GM19023 (cell line): ENCODE data around the gene GOLGA5.
"Not testable (repeated sequence)": the region's sequence is repeated elsewhere in the genome, so short reads cannot be mapped to it uniquely, and the experiment has no call there.

Experiments used
- ATAC-seq: cut with Tn5 transposase; IDR thresholded peaks from one replicate; pipeline ENCODE4 v1.9.1; 2021; ENCODE audit warnings: mild to moderate bottlenecking, moderate library complexity; ENCODE audit not compliant: unreplicated experiment

GOLGA5 gene

DNA sequence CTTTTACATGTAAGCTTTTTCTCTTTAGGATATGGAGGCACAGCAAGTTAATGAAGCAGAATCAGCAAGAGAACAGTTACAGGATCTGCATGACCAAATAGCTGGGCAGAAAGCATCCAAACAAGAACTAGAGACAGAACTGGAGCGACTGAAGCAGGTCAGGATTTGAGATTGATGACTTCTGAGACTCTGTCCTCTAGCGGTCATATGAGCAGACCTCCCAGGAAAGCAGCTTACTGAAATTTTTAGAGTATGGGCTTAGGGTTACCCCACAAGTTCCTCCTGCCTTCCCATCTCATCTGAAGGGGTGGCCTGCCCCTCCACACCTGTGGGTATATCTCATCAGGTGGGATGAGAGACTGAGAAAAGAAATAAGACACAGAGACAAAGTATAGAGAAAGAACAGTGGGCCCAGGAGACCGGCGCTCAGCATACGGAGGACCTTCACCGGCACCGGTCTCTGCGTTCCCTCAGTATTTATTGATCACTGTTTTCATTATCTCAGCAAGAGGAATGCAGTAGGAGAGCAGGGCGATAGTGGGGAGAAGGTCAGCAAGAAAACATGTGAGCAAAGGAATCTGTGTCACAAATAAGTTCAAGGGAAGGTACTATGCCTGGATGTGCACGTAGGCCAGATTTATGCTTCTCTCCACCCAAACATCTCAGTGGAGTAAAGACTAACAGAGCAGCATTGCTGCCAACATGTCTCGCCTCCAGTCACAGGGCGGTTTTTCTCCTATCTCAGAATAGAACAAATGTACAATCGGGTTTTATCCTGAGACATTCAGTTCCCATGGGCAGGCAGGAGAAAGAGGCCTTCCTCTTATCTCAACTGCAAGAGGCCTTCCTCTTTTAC is 25.8 kb downstream of the GOLGA5 start:
- ATAC-seq: not testable (repeated sequence)

DNA sequence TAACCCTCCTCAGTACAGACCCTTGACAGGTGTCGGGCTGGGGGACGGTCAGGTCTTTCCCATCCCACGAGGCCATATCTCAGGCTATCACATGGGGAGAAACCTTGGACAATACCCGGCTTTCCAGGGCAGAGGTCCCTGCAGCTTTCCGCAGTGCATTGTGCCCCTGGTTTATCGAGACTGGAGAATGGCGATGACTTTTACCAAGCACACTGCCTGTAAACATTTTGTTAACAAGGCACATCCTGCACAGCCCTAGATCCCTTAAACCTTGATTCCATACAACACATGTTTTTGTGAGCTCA is 26.4 kb downstream of the GOLGA5 start:
- not testable (repeated sequence) for ATAC-seq

DNA sequence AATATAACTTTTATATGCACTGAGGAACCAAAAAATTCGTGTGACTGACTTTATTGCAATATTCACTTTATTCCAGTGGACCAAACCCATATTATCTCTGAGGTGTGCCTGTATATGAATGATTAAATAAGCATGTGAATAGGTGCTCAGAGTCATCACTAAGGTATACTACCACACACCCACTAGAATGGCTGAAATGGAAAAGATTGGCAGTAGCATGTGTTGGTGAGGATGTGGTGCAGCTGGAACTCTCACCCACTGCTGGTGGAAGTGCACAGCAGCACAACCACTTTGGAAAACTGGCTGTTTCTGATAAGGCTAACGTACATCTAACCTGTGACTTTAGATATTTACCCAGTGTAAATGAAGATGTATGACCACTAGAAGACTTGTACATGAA is 36.8 kb downstream of the GOLGA5 start:
- no peak for ATAC-seq

DNA sequence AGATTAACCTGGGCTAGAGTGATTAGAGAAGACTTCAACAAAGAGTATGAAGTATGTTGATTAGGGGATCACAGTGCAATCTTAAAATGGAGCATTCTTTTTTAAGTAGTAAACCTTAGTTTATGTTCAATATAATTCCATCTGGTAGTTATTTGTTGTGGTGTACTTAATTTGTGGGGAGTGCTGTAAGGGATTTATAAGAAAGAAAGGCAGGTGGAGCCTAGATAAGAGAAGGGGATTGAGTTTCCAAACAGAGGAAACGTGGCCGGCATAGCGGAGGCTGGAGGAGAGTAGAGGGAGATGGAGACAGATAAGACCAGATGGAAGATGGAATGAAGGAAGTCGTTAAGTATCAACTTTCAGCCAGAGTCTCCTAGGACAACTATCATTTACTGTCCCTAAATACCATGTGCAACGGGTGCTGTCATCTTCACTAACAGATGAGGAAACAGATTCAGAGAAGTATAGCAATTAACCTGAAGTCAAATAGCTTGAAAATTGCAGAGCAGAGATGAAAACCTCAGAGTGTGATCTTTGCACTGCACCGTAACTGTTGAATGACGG is 38.1 kb downstream of the GOLGA5 start:
- ATAC-seq: no peak

DNA sequence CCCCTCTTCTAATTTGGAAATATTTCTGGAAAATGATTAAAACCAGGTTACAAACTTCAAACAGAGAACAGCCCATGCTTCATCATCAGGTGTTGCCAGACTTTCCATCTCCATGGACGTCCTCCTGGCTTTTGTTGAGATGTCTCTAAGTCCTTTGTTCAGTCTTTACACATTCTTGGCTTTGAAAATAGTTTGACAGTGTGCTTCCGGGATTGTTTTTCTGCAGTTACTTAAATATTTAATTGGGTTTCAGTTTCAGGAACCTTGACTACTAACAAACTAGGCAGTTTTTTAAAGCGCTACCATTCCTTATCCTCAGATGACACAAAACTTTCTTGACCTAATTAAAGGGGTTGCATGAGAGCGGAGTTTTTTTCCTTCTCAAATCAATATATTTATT is 47.8 kb downstream of the GOLGA5 start:
- no peak for ATAC-seq

DNA sequence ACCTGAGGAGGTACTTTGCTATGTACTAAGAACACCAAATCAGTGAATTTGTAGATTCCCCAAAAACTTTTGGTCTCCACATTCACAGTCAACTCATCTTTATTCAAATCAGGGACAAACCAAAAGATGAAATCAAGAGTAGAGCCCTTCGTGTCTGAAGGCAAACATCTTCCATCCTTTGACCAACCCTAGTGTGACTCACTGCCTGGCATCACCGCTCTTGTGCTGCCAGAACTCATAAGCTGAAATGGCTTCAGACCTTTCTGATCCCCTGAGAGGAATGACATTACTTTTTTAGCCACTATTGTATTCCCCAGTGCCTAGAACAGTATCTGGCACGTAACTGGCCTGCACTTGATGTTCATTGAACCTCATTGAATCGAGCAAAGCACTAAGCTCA is 50.1 kb downstream of the GOLGA5 start:
- peak; percentile 41 for ATAC-seq

DNA sequence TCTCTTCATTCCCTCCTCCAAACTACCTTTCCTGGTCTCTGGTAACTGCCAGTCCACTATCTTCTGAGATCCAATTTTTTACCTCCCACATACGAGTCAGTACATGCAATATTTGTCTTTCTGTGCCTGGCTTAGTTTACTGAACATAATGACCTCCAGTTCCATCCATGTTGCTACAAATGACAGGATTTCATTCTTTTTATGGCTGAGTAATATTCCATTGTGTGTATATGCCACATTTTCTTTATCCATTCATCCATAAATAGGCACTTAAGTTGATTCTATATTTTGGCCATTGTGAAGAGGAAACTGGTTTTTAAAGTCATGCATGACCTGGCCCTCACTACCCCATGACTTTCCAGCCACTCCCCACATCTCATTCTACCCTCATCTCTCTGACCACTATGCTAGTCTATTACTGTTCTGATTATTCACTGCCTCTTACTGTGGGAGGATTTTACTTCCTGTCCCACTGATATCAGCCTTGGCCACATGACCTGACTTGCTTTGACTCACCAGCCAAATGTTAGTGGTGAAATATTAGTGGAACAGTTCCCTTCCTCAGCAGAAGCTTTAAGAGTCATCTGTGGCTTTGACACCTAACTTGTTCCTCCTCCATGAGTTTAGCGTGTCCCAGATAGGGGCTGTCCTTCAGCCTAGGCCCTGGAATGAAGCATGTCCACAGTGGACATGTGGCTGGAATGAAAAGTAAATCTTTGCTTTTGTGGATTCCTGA is 52.2 kb downstream of the GOLGA5 start:
- ATAC-seq: peak; percentile 82

DNA sequence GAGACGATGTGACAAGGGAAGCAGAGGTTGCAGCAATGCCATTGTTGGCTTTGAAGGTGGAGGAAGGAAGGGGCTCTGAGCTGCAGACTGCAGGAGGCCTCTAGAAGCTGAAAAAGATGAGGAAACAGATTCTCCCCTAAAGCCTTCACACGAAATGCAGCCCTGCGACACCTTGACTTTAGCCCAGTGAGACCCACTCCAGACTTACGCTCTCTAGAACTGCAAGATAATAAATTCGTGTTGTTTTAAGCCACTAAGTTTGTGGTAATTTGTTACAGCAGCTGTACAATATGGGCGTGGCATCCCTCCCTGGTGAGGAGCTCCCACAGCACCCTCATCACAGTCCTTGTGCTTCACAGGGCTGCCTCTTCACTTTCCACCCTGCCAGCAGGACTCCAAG is 53.2 kb downstream of the GOLGA5 start:
- ATAC-seq: no peak

DNA sequence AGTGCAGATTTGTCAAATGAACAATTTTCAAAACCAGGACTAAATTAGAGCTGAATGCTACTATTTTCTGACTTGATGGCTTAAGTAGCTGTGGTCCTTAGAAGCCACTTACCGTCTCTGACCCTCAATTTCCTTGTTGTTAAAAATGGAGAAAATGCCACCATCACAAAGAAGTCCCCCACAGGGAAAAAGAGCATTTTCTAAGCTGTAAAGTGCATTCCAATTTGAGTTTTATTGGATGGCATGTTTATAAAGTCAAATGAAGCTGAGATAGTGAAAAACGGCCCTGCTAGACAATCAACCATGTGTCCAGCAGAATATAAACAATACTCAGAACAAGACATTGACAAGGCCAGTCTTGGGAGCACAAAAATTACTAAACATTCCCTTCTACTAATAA is 53.6 kb downstream of the GOLGA5 start:
- ATAC-seq: no peak

DNA sequence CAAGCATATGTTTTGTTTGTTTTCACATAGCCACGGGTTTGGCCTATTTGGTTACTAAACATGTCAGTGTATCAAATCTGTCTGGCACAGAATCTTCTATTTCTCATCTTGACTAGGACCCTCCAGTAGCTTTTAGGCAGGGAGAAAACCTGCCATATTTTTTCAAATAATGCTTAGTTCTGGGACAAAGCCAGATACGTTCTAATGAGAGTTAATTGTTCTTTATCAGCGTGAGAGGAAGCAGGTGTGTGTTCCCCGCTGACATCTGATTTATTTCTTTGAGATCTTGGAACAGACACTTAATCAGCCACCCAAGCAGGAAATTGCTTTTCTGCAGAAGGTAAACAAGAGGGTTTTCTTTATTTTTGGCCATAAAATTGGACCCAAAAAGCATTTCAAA is 54.8 kb downstream of the GOLGA5 start:
- no peak for ATAC-seq

DNA sequence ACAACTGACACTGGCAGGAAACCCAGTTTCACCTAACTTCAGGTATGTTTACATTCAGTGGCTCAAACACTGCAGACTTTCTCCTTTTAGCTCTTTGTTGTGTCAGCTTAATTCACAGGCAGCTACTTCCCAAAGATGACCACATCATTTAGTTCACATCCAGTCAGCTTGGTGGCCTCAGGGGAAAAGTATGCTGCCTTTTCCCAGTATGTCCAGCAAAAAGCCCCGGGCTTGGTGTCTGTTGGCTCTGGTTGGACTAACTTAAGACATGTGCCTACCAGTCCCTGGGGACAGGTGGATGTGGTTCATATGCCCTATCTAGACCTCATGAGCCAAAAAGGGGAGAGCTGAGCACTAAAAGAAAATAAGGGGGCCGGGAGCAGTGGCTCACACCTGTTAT is 56.4 kb downstream of the GOLGA5 start:
- no peak for ATAC-seq

DNA sequence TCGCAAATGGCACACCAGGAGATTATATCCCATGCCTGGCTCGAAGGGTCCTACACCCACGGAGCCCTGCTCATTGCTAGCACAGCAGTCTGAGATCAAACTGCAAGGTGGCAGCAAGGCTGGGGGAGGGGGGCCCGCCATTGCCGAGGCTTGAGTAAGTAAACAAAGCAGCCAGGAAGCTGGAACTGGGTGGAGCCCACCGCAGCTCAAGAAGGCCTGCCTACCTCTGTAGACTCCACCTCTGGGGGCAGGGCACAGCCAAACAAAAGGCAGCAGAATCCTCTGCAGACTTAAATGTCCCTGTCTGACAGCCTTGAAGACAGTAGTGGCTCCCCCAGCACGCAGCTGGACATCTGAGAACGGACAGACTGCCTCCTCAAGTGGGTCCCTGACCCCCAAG is 59.0 kb downstream of the GOLGA5 start:
- not testable (repeated sequence) for ATAC-seq

DNA sequence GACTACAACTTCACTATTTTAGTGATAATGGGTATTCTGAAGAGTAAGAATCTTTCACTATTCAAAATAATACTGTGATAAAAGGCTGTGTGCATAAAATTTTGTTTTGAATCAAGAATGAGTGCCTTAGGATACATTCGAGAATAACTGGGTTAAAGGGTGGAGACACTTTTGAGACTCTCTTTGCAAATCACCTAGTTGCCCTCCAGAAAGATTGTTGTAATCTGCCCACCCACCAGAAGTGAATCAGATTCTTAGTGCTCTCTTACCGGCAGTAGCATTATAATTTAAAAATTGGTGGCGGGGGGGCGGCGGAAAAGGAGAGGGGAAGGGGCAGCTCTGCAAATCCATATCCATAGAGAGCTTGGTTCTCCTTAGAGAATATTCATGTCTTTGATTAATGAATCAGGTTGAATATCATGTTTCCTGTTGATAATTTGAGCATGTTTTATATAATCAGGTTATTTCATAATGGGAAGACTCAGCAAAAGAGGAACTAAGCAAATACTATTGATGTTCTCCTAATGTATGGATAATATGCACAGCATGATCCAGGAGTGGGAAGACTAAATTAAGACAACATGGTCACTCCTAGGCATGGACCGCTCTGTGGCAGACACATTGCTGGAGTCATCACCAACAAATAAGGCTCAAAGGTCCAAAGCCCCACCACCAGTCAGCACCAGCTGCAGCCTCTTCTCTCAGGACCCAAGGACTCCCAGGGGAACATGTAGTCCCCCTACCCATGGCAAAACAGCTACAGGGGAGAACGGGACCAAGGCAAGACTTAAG is 66.1 kb downstream of the GOLGA5 start:
- no peak for ATAC-seq

DNA sequence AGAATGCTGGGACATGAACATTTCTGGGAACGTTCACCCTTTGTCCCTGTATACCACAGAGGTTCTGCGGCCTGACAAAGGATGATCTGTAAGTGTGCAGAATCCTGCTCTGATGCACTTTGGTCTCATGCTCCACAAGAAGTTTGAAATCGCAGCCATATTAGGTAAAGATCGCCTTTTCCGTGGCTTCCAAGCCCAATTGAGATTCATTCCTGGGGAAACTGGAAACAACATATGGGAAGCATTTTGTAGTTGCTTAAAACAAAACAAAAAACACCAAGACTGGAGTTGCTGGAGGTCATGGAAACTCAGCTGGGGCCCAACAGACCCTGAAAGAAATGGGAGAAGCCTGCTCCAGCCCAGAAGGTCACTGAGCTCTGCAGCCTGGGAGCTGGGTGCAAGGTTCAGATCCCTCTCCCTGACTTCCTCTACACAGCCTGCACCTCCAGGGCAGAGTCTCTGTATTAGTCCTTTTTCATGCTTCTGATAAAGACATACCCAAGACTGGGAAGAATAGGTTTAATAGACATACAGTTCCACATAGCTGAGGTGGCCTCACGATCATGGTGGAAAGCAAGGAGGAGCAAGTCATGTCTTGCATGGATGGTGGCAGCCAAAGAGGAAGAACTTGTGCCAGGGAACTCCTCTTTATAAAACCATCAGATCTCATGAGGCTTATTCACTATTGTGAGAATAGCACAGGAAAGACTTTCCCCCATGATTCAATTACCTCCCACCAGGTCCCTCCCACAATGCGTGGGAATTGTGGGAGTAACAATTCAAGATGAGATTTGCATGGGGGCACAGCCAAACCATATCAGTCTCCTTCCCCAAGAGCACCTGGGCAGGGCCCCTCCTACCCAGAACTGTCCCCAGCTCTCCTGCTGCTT is 68.0 kb downstream of the GOLGA5 start:
- ATAC-seq: no peak

DNA sequence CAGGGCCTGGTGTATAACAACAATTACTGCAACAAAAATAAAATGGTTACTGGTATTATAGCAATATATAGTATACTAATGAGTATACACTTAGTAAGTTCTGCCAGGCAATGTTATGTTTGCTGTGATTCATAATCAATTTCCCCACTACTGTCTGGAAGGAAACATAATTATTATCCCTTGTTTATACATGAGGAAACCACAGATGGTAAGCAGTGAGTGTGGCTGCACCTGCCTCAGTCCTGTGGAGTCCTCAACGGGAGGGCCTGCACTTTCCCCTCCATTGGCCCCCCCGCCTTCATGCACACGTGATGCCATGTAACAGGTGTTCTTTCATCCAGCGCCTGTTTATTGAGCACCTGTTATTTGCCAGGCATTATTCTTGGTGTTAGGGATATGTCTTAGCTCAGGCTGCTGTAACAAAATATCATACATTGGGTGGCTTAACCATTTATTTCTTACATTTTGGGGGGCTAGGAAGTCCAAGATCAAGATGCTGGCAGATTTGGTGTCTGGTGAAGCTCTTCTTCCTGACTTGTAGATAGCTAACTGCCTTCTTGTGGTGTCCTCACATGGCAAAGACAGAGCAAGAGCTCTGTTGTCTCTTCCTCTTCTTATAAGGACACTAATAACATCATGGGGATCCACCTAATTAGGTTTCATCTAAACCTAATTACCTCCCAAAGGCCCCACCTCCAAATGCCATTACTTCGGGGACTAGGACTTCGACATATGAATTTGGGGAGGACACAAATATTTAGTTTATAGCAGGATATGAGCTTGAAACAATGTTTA is 69.4 kb downstream of the GOLGA5 start:
- no peak for ATAC-seq

DNA sequence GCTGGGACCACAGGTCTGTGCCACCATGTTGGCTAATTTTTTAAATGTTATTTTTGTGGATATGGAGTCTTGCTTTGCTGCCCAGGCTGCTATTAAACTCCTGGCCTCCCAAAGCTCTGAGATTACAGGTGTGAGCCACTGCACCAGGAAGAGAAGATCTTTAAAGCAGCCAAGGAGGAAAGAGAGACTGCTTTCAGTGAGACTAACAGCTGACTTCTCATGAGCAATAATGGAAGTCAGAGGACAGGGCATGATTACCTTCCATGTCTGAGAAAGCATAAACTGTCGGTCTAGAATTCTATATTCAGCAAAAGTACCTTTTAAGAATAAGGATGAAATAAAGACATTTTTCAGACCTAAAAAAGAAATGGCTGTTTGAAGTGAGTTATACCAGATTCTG is 71.6 kb downstream of the GOLGA5 start:
- no peak for ATAC-seq

DNA sequence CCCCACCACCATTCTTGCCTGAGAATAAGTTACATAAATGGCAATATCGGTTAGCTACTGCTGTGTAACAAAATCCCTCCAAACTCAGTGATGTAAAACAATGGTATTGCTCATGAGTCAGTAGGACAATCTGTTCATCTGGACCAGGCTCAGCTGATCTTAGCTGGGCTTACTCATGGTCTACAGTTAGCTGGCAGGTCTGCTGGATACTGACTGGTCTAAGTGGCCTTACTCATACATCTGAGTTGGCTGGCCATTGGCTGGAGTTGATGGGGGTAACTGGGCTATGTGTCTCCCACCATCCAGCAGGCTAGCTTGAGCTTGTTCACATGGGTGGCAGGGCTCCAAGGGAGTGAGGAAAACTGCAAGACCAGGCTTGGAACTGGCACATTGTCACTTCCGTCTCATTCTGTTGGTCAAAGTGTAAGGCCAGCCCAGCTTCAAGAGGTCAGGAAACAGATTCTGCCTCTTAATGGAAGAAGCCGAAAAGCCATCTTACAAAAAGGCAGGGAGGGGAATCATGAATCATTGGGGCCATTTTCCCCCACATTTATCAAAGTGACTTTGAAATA is 72.2 kb downstream of the GOLGA5 start:
- ATAC-seq: no peak

DNA sequence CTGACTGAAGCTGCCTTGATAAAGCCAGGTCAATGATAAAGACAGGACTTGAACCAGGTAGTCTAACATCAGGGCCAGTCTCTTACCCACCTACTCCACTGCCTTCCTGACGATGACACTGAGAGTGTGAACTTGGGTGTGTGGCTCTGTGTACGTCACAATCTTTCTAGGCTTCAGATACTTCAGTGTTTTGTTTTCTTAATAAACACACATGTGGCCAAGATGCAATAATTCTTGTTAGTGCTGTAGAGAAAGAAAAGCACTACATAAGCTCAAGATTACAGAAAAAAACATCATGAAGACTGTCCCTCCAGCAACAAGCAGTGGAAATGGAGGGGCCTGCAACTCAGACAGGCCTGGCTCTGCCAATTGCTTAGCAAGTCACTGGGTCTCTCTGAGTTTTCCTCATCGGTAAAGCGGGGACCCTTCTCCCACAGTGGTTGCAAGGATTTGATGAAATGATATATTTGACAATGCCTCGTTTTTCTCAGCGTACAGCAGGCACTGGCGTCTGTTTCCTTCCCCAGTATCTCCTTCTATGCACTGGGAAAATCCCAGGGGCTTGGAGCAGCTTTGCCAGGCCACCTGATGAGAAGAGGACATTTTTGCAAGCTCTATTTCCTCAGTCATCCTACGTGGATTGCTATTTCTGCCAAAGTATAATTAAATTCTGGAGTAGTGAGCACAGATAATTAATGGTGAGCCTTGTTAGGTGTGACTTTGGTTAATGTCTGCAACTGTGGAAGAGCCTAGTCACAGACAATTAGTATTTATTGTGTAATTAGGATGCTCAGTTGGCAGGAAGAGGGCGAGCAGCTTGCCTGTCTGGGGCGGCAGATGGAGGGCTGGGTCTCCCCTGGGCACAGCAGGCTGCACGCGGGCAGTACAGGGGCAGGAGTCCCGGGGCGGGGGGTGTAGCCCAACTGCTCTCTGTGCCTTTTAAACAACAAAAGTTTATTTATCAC is 73.1 kb downstream of the GOLGA5 start:
- no peak for ATAC-seq
